NCI-H69 (cell line): Measurements from ENCODE around the gene CCDC116.
A peak's percentile ranks its signal among the peaks of the same experiment; 100 is the strongest.
"Not testable (repeated sequence)": the region's sequence is repeated elsewhere in the genome, so short reads cannot be mapped to it uniquely, and the experiment has no call there.

ENCODE experiments used
- DNase-seq: peaks from one replicate; lab custom pipeline; 2025; lab: John Stamatoyannopoulos, UW

CCDC116 gene

GRCh38 chr22:21652010-21652546 lies 19.5 kb downstream of the CCDC116 start:
- peak; percentile 97 for DNase-seq

GRCh38 chr22:21652547-21653545 lies 20.3 kb downstream of the CCDC116 start:
- DNase-seq = peak; percentile 42

GRCh38 chr22:21657020-21657359 lies 24.4 kb downstream of the CCDC116 start:
- no peak for DNase-seq

DNA sequence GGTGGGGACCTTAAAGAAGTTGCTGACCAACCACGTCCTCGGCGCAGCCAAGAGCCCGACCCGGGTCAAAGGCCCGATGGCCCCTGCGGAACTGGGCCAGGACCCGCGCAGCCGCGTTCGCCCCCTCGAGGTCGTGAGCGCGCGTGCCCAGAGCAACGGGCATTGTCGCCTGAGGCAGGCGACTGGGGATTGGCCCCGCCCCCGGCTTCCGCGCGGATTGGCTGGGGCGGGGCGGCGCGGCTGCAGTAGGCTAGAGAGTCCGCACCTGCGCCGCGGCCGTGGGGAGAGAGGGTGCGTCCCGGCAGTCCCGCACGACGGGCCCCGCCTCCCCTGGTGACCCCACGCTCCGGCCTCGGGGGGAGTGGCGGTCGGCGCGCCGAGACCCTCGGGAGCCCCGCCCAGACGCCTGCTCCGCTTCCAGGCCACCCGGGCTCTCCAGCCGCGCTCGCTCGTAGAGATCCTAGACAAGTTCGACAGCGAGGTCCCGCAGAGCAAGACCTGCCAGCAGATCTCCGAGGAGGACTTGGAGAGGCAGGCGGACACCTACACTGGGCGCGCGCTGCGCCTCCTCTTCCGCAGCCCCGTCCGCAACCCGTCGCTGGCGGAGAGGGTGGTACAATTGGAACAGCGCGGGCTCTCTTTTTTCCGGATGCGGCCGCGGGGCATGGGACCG lies 24.9 kb downstream of the CCDC116 start:
- peak; percentile 96 for DNase-seq

DNA sequence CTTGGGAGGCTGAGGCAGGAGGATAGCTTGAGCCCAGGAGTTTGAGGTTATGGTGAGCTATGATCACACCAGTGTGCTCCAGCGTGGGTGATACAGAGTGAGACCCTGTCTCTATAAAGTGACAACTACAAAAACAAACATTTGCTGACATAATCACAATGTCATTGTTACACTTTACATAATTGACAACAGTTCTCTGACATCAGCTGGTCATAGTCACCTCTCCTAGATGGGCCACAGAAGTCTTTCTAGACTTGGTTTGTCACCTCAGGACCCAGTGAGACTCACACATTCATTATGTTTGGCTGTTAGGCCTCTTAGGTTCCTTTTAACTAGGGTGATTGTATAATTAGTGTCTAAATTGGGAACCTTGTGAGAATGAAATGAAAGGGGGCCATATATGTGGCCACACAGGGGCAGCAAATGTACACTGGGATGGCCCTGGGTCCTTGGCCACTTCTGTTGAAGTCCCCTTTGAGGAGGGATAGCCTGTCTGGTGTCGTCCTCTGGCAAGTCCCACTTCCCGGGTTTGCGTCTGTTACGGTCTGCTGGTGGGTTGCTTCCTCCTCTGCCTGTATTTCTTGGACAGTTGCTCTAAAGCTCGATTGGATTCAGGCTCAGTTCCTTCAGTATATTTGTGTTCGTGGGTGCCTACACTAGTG lies 27.4 kb downstream of the CCDC116 start:
- DNase-seq = peak; percentile 20

DNA sequence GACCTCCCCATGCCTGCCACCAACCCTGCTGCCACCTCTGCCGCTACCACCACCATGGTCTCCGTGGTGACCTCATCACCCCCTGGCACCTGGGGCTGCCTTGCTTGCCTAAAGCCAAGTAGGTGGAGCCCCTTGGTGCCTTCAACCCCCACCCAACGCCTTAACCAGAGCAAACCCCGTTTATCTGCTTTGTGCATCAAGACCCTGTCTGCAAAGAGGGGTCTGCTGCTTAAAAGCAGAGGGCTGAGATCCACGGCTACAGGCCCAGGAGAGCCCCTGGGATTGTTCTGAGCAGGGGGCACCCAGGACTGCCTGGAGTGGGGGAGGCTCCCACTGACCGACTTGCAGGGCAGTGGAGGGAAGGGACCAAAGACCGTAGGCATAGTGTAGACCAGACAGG lies 28.3 kb downstream of the CCDC116 start:
- no peak for DNase-seq

- no peak for DNase-seq
Measured at GRCh38 chr22:21661991-21662390, 29.4 kb downstream of the CCDC116 start.

DNA sequence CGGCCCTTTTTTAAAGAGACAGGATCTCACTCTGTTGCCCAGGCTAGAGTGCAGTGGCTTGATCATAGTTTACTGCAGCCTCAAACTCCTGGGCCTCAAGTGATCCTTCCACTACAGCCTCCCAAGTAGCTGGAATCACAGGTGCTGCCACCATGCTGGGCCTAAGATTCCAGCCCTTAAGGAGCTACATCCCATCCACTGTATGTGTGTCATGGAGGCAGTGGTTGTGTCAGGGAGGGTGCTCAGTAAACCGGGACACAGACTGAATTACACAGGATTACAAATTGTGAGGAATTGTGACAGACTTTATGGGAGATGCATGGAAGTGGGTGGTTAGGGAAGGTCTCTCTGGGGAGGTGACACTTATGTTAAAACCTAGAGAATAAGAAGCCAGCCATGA lies 31.2 kb downstream of the CCDC116 start:
- no peak for DNase-seq

GRCh38 chr22:21665047-21665851 lies 32.7 kb downstream of the CCDC116 start:
- no peak for DNase-seq

- DNase-seq = peak; percentile 25
Measured at GRCh38 chr22:21666786-21667185, 34.2 kb downstream of the CCDC116 start.

DNA sequence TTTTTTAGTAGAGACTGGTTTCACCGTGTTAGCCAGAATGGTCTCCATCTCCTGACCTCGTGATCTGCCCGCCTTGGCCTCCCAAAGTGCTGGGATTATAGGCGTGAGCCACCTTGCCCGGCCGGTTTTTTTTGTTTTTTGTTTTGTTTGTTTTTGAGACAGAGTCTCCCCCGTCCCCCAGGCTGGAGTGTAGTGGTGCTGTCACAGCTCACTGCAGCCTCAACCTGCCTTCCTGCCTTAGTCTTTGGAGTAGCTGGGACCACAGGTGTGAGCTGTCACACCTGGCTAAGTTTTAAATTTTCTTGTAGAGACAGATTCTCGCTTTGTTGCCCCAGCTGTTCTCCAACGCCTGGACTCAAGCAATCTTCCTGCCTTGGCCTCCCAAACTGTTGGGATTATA lies 36.5 kb downstream of the CCDC116 start:
- no peak for DNase-seq

DNA sequence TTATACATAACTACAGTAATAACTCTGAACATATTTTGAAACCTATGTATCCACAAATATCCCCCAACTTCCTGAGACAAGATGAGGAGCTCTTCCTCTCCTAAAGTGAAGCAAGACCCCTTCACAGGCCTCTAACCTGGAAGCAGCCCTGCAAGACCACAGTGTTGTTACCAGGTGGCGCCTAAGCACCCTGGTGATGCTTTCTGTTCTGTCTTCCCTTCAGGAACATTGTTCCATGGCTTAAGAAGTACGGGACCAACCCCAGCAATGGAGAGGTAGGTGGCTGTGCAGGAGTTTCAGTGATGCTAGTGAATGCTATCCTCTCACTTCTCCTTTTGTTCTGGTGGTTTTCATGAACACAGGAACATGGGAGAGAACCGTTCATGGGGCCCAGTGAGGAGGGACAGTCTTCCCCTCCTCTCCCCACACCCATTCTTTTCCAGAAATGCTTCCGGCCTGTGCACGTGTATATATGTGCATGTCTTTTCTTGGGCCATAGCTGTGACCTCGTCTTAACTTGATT lies 39.6 kb downstream of the CCDC116 start:
- DNase-seq = no peak

DNA sequence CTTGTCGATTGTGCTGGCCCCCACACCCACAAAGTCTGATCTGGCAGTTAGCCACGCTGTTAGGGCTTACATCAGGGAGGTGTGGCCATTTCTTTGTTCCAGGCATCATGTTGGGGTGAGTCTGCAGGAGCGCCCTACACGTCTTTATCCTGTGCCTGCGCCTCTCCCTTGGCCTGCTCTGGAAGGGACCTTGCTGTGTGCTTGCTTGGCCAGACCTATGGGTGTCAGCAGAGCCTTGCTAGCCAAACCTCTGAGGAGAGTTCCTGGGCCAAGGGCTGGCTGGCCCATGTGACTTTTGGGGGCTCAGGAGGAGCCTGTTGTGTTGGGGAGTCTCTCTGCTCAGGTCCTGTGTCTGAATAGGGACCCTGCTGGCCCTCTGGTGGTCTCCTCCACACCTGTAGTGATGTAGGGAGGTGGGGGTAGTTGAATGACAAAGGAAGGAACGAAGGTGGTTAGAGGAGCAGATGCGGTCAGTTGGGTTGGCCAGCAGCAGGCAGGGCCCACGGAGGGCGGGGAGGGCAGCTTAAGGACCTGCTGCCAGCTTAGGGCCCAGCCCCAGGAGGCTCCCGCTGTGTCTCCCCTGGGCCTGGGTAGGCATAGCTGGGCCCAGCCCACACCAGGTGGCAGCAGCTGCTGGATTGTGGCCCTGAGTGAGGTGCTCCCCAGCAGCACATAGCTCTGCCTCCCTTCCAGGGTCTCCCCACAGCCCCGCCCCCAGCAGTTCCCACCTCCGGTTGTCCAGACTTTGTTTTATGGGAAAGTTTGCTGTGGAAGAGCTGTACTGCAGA lies 41.2 kb downstream of the CCDC116 start:
- DNase-seq = no peak

DNA sequence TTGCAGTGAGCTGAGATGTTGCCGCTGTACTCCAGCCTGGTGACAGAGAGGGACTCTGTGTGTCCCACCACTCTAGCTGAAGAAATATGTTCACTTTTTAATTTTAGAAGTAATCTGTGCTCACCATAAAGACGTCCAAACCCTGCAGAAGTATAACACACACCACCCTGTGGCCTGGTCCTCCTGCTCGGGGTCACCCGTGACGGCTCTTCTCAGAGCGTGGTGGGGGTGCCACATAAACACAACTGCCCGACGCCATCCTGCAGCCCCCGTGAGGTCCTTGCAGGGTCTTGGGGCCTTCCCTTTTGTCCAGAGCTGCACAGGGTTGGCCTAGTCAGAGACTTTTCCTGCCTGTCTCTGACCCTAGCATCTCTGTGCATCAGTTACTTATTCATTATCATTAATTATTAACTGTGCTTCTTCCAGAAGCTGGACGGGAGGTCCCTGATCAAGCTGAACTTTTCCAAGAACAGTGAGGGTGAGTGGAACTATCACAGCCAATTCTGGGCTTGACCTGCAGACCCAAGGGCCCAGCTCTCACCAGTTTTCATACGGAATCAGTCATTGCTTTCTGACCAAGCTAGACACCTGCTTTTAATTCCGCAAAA lies 42.2 kb downstream of the CCDC116 start:
- DNase-seq = no peak

- DNase-seq = peak; percentile 98
Measured at GRCh38 chr22:21677606-21678443, 45.3 kb downstream of the CCDC116 start.

GRCh38 chr22:21678842-21679241 lies 46.3 kb downstream of the CCDC116 start:
- DNase-seq = not testable (repeated sequence)

DNA sequence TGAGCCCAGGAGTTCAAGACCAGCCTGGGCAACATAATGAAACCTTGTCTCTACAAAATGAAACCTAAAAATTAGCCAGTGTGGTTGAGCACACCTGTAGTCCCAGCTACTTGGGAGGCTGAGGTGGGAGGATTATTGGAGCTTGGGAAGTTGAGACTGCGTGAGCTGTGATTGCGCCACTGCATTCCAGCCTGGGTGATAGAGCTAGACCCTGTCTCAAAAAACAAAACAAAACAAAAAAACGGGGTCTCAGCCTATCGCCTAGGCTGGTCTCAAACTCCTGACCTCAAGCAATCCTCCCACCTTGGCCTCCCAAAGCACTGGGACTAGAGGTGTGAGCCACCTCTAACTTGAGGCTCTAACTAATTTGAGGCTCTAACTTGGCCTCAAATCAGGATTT lies 46.8 kb downstream of the CCDC116 start:
- DNase-seq = no peak

GRCh38 chr22:21680830-21681565 lies 48.4 kb downstream of the CCDC116 start:
- DNase-seq = no peak
